ENCODE data around the gene MYCBP2. TPM values are rescaled to one million over a fixed set of nuclear protein-coding genes. Genes with fewer than 3 reads are reported as not detected.

Gene MYCBP2
- total RNA-seq (62.1 and 95.9 TPM in 2 replicates), polyA plus RNA-seq (32.5 and 38.8 TPM in 2 replicates), polyA minus RNA-seq (ENCODE audit: low replicate concordance) (33.3 and 47.8 TPM in 2 replicates)
- polyA plus RNA-seq (2012), result 36.4 and 40.9 TPM in 2 replicates

DNA sequence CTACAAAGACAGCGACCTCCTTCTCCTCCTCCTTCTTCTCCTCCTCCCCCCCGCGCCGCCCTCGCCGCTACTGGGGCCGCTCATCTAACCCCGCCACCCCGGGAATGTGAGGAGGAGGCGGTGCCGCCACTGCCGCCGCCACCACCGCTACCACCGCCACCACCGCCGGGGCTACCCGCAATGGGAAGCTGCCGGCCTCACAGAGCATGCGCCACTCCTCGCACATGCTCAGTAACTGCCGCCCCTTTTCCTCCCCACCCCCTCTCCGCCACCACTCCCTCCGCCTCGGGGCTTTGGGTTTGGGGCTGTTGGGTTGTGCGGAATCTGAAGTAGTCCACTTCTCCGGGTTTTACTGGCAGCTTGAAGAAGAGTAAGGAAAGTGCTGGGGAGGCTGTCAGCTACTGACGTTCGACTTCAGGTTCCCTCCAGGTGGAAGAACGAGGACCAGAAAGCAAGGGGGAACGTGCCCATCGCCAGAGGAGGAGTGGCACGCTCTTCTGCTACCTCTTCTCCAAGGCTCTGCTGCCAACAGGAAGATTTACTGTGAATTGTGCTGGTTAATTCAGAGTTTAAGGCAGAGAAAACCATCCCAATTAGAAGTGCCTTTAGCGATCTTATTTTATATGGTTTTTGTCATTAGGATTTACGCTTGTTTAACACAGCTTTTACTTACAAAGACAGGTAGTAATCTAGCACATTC lies at the start of gene MYCBP2:
MYCBP2 (minus strand) TSS at position 190 of the 700 bp plus-strand sequence. CDS start 319 bp downstream, outside the sequence.
- Histone ChIP-seq H4K20me1 (ENCODE audit: control insufficient read depth, extremely low read depth, insufficient read depth, low read length) (no peaks in the 10 kb centered on the region), H3K79me2 (ENCODE audit: control insufficient read depth, insufficient read depth, low read length) (peaks cover 44% of the 10 kb centered on the region), H3K36me3 (ENCODE audit: control insufficient read depth, insufficient read depth, low read length) (no peaks in the 10 kb centered on the region), H3K4me2 (ENCODE audit: extremely low read depth, insufficient read depth, low read length) (peak within 1 kb of the TSS; percentile 86), H3K4me1 (ENCODE audit: control insufficient read depth, extremely low read depth, insufficient read depth, low read length) (peaks cover 7% of the 10 kb centered on the region), H3K9me3 (ENCODE audit: control insufficient read depth, insufficient read depth, low read depth, low read length) (no peaks in the 10 kb centered on the region), H2AFZ (ENCODE audit: low read length) (peak within 1 kb of the TSS; percentile 99), H3K4me3 (replicated peaks in 1 of 4; ENCODE audit: control extremely low read depth in 1 of 4, insufficient read depth in 1 of 4, low read depth in 3 of 4, low read length in 4 of 4) (peak within 1 kb of the TSS; percentile 79 to 93 (median 89)), H3K9ac (ENCODE audit: insufficient read depth, low read length) (peak within 1 kb of the TSS; percentile 80), H3K27me3 (ENCODE audit: control insufficient read depth, insufficient read depth, low read length) (no peaks in the 10 kb centered on the region), H3K27ac (ENCODE audit: insufficient read depth, low read length) (peak within 1 kb of the TSS; percentile 82)
- peak; percentile 99 for DNase-seq (ENCODE audit: low read depth in 2 of 2)
- no peak for TF ChIP-seq EZH2 (IDR thresholded peaks at IDR 0.05; ENCODE audit: low read length, missing control alignments)
- no peak for TF ChIP-seq CTCF (conservative IDR thresholded peaks at IDR 0.05 in 1 of 2, IDR thresholded peaks at IDR 0.05 in 1 of 2; ENCODE audit: low read depth in 1 of 2, low read length in 2 of 2)

GRCh38 chr13:77375560-77376108 lies 48.7 kb upstream of the MYCBP2 start:
- Histone ChIP-seq H3K27ac (ENCODE audit: insufficient read depth, low read length) (no peak overlapping the region), H3K79me2 (ENCODE audit: control insufficient read depth, insufficient read depth, low read length) (no peaks in the 10 kb centered on the region), H3K9me3 (ENCODE audit: control insufficient read depth, insufficient read depth, low read depth, low read length) (no peaks in the 10 kb centered on the region), H3K4me1 (ENCODE audit: control insufficient read depth, extremely low read depth, insufficient read depth, low read length) (no peaks in the 10 kb centered on the region), H3K4me2 (ENCODE audit: extremely low read depth, insufficient read depth, low read length) (no peak overlapping the region), H4K20me1 (ENCODE audit: control insufficient read depth, extremely low read depth, insufficient read depth, low read length) (no peaks in the 10 kb centered on the region), H3K36me3 (ENCODE audit: control insufficient read depth, insufficient read depth, low read length) (no peaks in the 10 kb centered on the region), H3K27me3 (ENCODE audit: control insufficient read depth, insufficient read depth, low read length) (no peaks in the 10 kb centered on the region), H2AFZ (ENCODE audit: low read length) (no peak overlapping the region), H3K9ac (ENCODE audit: insufficient read depth, low read length) (no peak overlapping the region), H3K4me3 (replicated peaks in 1 of 4; ENCODE audit: control extremely low read depth in 1 of 4, insufficient read depth in 1 of 4, low read depth in 3 of 4, low read length in 4 of 4) (no peak overlapping the region)
- DNase-seq (ENCODE audit: low read depth in 2 of 2), result peak in 1 of 2 donors; percentile 41
- TF ChIP-seq EZH2 (IDR thresholded peaks at IDR 0.05; ENCODE audit: low read length, missing control alignments) (no peak), CTCF (conservative IDR thresholded peaks at IDR 0.05 in 1 of 2, IDR thresholded peaks at IDR 0.05 in 1 of 2; ENCODE audit: low read depth in 1 of 2, low read length in 2 of 2) (no peak)

DNA sequence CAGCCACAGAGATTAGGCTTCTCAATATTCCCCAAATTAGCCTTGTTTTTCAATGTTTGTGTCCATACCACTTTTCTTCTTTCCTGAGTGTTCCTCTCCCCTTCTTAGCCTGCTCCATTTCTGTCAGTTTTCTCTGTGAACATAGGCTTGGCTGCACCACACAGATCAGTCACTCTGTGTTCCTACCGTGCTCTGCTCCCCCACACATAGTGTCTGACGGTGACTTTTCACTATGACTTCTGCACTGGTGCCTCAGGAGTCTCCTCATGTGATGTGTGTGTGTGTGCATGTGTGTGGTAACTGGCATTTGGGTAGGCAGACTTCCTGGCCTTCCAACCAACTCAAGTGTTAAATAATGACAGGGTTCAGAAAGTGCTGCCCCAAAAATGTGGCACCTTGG lies 47.9 kb upstream of the MYCBP2 start:
- Histone ChIP-seq H3K79me2 (ENCODE audit: control insufficient read depth, insufficient read depth, low read length) (no peaks in the 10 kb centered on the region), H3K4me1 (ENCODE audit: control insufficient read depth, extremely low read depth, insufficient read depth, low read length) (no peaks in the 10 kb centered on the region), H3K27ac (ENCODE audit: insufficient read depth, low read length) (no peak overlapping the region), H3K27me3 (ENCODE audit: control insufficient read depth, insufficient read depth, low read length) (no peaks in the 10 kb centered on the region), H4K20me1 (ENCODE audit: control insufficient read depth, extremely low read depth, insufficient read depth, low read length) (no peaks in the 10 kb centered on the region), H3K36me3 (ENCODE audit: control insufficient read depth, insufficient read depth, low read length) (no peaks in the 10 kb centered on the region), H3K9me3 (ENCODE audit: control insufficient read depth, insufficient read depth, low read depth, low read length) (no peaks in the 10 kb centered on the region), H3K9ac (ENCODE audit: insufficient read depth, low read length) (no peak overlapping the region), H3K4me2 (ENCODE audit: extremely low read depth, insufficient read depth, low read length) (no peak overlapping the region), H2AFZ (ENCODE audit: low read length) (no peak overlapping the region), H3K4me3 (replicated peaks in 1 of 4; ENCODE audit: control extremely low read depth in 1 of 4, insufficient read depth in 1 of 4, low read depth in 3 of 4, low read length in 4 of 4) (no peak overlapping the region)
- DNase-seq (ENCODE audit: low read depth in 2 of 2), result no peak
- TF ChIP-seq EZH2 (IDR thresholded peaks at IDR 0.05; ENCODE audit: low read length, missing control alignments) (no peak), CTCF (conservative IDR thresholded peaks at IDR 0.05 in 1 of 2, IDR thresholded peaks at IDR 0.05 in 1 of 2; ENCODE audit: low read depth in 1 of 2, low read length in 2 of 2) (no peak)

All from fibroblast of lung (primary cell).